Aorta (tissue), 5 donors: ENCODE results near the gene UTP3. TPM values are rescaled to one million over a fixed set of nuclear protein-coding genes. Genes with fewer than 3 reads are reported as not detected.
"Not testable (repeated sequence)": the region's sequence is repeated elsewhere in the genome, so short reads cannot be mapped to it uniquely, and the experiment has no call there.

ENCODE experiments used
- ATAC-seq: fragments of 200-7000 bp; cut with Tn5 transposase; one replicate; pipeline ENCODE4 v1.9.1; 2022; ENCODE audit warnings: moderate library complexity; ENCODE audit not compliant: low FRiP score
- DNase-seq, 2 donors: peaks; one replicate each; pipeline ENCODE4 v3.0.0-alpha.2; 2020
- H3K27ac ChIP-seq, 2 donors: one replicate each; pipeline ENCODE4 v1.5.1; 2013; ENCODE audit warnings: low read length in 2 of 2, mild to moderate bottlenecking in 2 of 2, moderate library complexity in 2 of 2, control low read depth in 1 of 2, inconsistent platforms in 1 of 2, low read depth in 1 of 2
- H3K27me3 ChIP-seq, 2 donors: one replicate each; pipeline ENCODE4 v1.6.1; 2013; ENCODE audit warnings: control low read depth in 1 of 2, low read length in 1 of 2, mild to moderate bottlenecking in 1 of 2, moderate library complexity in 1 of 2; ENCODE audit not compliant: insufficient read depth in 2 of 2, control insufficient read depth in 1 of 2
- H3K36me3 ChIP-seq, 2 donors: one replicate each; pipeline ENCODE4 v1.6.1; 2013; ENCODE audit warnings: control low read depth in 1 of 2, low read length in 1 of 2, mild to moderate bottlenecking in 1 of 2; ENCODE audit not compliant: insufficient read depth in 2 of 2, control insufficient read depth in 1 of 2
- H3K4me1 ChIP-seq, 2 donors: one replicate each; pipeline ENCODE4 v1.6.1; 2013; ENCODE audit warnings: low read length in 2 of 2, control low read depth in 1 of 2, mild to moderate bottlenecking in 1 of 2, moderate library complexity in 1 of 2; ENCODE audit not compliant: insufficient read depth in 2 of 2, control insufficient read depth in 1 of 2
- H3K4me3 ChIP-seq, 2 donors: one replicate each; pipeline ENCODE4 v1.5.1; 2013; ENCODE audit warnings: low read length in 2 of 2, control low read depth in 1 of 2, mild to moderate bottlenecking in 1 of 2
- H3K9me3 ChIP-seq: one replicate; pipeline ENCODE4 v1.6.1; 2013; ENCODE audit warnings: mild to moderate bottlenecking, low read length; ENCODE audit not compliant: control insufficient read depth
- WGBS, 2 donors: extraction: QIAGEN DNeasy Blood & Tissue Kit; methylation state at CpG; one replicate each; pipeline ENCODE4 v1.1.7; 2013; 5-methylcytosine and 5-hydroxymethylcytosine counted together
- intact Hi-C, 2 donors: fragments of 100-400 bp; cut with DNase I; formaldehyde crosslinking; loops; one replicate each; pipeline versions ENCODE4 v1.14.2 to v1.15.0; 2022
- polyA plus RNA-seq, 2 donors: library from polyadenylated mRNA; stranded (reverse); fragments of 200-250 nt; gene quantifications; one replicate each; pipeline ENCODE4 v1.2.3, GENCODE V29; 2013
- total RNA-seq, 2 donors: library from RNA; stranded (reverse); fragmentation: NEBNext Ultra II Directional; extraction: Animal tissue kit (Norgen Biotek cat#: 25700); gene quantifications; one replicate each; pipeline ENCODE4 v1.2.1, GENCODE V29; 2021
- donor health status: healthy with polysubstance abuse.
- donor health status: Bipolar disorder and iron deficiency.
- donor health status: DM: no; HTN: no; CAD: no.
- donor health status: DM: no; HTN: no; CAD: no.
- donor health status: DM: yes; HTN: yes; CAD: no.

Gene UTP3
- total and polyA plus RNA-seq, 4 donors, result 17.6 to 25.0 (median 22.5) TPM

- H3K4me3 ChIP-seq, result peak overlapping the region; percentile 40 to 82
- H3K4me1 ChIP-seq, result no peaks in the 10 kb centered on the region
- no peak for DNase-seq
- H3K27ac ChIP-seq, result peak overlapping the region; percentile 14 to 87
- intact Hi-C loops, result no loop called here
- H3K36me3 ChIP-seq, result no peaks in the 10 kb centered on the region
- H3K9me3 ChIP-seq, result no peaks in the 10 kb centered on the region
- no peaks in the 10 kb centered on the region for H3K27me3 ChIP-seq
- WGBS, 2 donors, result 2 to 3% methylated on average over 5 of the region's 5 CpGs
- ATAC-seq, result peak; percentile 87
Measured at GRCh38 chr4:70734168-70734954, 46.0 kb downstream of the UTP3 start.

GRCh38 chr4:70734971-70735370 is 46.6 kb downstream of the UTP3 start:
- H3K27me3 ChIP-seq, result no peaks in the 10 kb centered on the region
- ATAC-seq (peak; percentile 30), DNase-seq (no peak)
- WGBS, 2 donors, result 16 to 32% methylated on average over 3 of the region's 3 CpGs
- no peaks in the 10 kb centered on the region for H3K9me3 ChIP-seq
- H3K36me3 ChIP-seq, result no peaks in the 10 kb centered on the region
- H3K27ac ChIP-seq, result peak overlapping the region; percentile 67 to 87
- H3K4me1 ChIP-seq, result no peaks in the 10 kb centered on the region
- H3K4me3 ChIP-seq, result peak overlapping the region; percentile 40 to 82
- intact Hi-C loops, result no loop called here

GRCh38 chr4:70735915-70736314 is 47.6 kb downstream of the UTP3 start:
- H3K27me3 ChIP-seq, H3K27ac ChIP-seq, ATAC-seq, intact Hi-C loops, H3K9me3 ChIP-seq, H3K36me3 ChIP-seq, H3K4me3 ChIP-seq, H3K4me1 ChIP-seq: not testable (repeated sequence)
- peak in 1 of 2 donors; percentile 75 for DNase-seq
- WGBS, 2 donors, result 81% methylated on average over 2 of the region's 2 CpGs

- no peaks in the 10 kb centered on the region for H3K9me3 ChIP-seq
- 87% methylated on average over 1 of the region's 1 CpG for WGBS, 2 donors
- no peak overlapping the region for H3K27ac ChIP-seq
- H3K27me3 ChIP-seq, result no peaks in the 10 kb centered on the region
- H3K4me1 ChIP-seq, result no peaks in the 10 kb centered on the region
- DNase-seq, result no peak
- no peak overlapping the region for H3K4me3 ChIP-seq
- intact Hi-C loops, result no loop called here
- no peaks in the 10 kb centered on the region for H3K36me3 ChIP-seq
- ATAC-seq, result no peak
Measured at GRCh38 chr4:70737006-70737405, 48.7 kb downstream of the UTP3 start.

- Histone ChIP-seq H3K4me3 (no peak overlapping the region), H3K9me3 (no peaks in the 10 kb centered on the region), H3K4me1 (no peaks in the 10 kb centered on the region), H3K27ac (no peak overlapping the region), H3K27me3 (no peaks in the 10 kb centered on the region), H3K36me3 (no peaks in the 10 kb centered on the region)
- WGBS, 2 donors, result 92 to 93% methylated on average over 2 of the region's 2 CpGs
- DNase-seq (no peak), ATAC-seq (no peak)
- intact Hi-C loops, result no loop called here
Measured at GRCh38 chr4:70737409-70737808, 49.1 kb downstream of the UTP3 start.

GRCh38 chr4:70739496-70740337 is 51.4 kb downstream of the UTP3 start:
- Histone ChIP-seq H3K36me3 (no peaks in the 10 kb centered on the region), H3K27me3 (no peaks in the 10 kb centered on the region), H3K4me3 (no peak overlapping the region), H3K4me1 (no peaks in the 10 kb centered on the region), H3K9me3 (no peaks in the 10 kb centered on the region), H3K27ac (no peak overlapping the region)
- intact Hi-C loops, result no loop called here
- WGBS, 2 donors, result 83 to 92% methylated on average over 6 of the region's 6 CpGs
- DNase-seq, result no peak
- no peak for ATAC-seq

Other genes starting within 250 kb of the UTP3 start
- gene MUC7, start 216.3 kb upstream of the UTP3 start, total RNA-seq, result not detected
- not detected for gene MUC7, start 216.3 kb upstream of the UTP3 start, polyA plus RNA-seq
- not detected for gene AMTN, start 170.0 kb upstream of the UTP3 start, total RNA-seq
- gene AMTN, start 170.0 kb upstream of the UTP3 start, polyA plus RNA-seq, result not detected
- not detected for gene AMBN, start 96.3 kb upstream of the UTP3 start, total RNA-seq
- not detected for gene AMBN, start 96.3 kb upstream of the UTP3 start, polyA plus RNA-seq
- gene ENAM, start 59.8 kb upstream of the UTP3 start, total RNA-seq, result under 1 TPM in 1 of 2 donors, not detected in 1; 0.19 TPM
- not detected for gene ENAM, start 59.8 kb upstream of the UTP3 start, polyA plus RNA-seq
- 10 to 100 TPM in 1 of 2 donors, 1 to 10 TPM in 1; 8.0 to 33.8 TPM for gene JCHAIN, start 22.0 kb upstream of the UTP3 start, total RNA-seq
- 10 to 100 TPM in 1 of 2 donors, 1 to 10 TPM in 1; 2.7 to 23.3 TPM for gene JCHAIN, start 22.0 kb upstream of the UTP3 start, polyA plus RNA-seq
- gene RUFY3, start 33.4 kb downstream of the UTP3 start, total RNA-seq, result 10 to 100 TPM; 48.5 to 96.9 TPM
- gene RUFY3, start 33.4 kb downstream of the UTP3 start, polyA plus RNA-seq, result 10 to 100 TPM in 1 of 2 donors, 1 to 10 TPM in 1; 7.4 to 35.7 TPM
- gene GRSF1, start 151.4 kb downstream of the UTP3 start, total RNA-seq, result 10 to 100 TPM; 39.2 to 40.0 TPM
- gene GRSF1, start 151.4 kb downstream of the UTP3 start, polyA plus RNA-seq, result 10 to 100 TPM; 38.3 to 46.1 TPM
- gene MOB1B, start 213.8 kb downstream of the UTP3 start, total RNA-seq, result 10 to 100 TPM; 26.5 to 29.8 TPM
- gene MOB1B, start 213.8 kb downstream of the UTP3 start, polyA plus RNA-seq, result 1 to 10 TPM; 5.9 to 6.1 TPM